HL-60 (cell line): ENCODE measurements around the gene PDE8B.

Experiments
- CTCF ChIP-seq: IDR thresholded peaks from one replicate; pipeline ENCODE4 v1.5.1; 2011; ENCODE audit warnings: low read length, control low read depth, inconsistent platforms; ENCODE audit not compliant: insufficient read depth
- GABPA ChIP-seq: IDR thresholded peaks from 2 replicates; pipeline ENCODE4 v1.6.1; 2012; ENCODE audit warnings: low read depth
- POLR2AphosphoS5 ChIP-seq: IDR thresholded peaks from 2 replicates; pipeline ENCODE4 v1.6.1; 2012; ENCODE audit warnings: low read depth
- SPI1 ChIP-seq: IDR thresholded peaks from 2 replicates; pipeline ENCODE4 v1.6.1; 2012; ENCODE audit warnings: low read depth, mild to moderate bottlenecking, borderline replicate concordance
- TF ChIP-seq, protein P1 (sequence below): IDR thresholded peaks from 2 replicates; pipeline ENCODE4 v1.6.1; 2012; ENCODE audit warnings: low read depth; ENCODE audit not compliant: insufficient replicate concordance

DNA sequence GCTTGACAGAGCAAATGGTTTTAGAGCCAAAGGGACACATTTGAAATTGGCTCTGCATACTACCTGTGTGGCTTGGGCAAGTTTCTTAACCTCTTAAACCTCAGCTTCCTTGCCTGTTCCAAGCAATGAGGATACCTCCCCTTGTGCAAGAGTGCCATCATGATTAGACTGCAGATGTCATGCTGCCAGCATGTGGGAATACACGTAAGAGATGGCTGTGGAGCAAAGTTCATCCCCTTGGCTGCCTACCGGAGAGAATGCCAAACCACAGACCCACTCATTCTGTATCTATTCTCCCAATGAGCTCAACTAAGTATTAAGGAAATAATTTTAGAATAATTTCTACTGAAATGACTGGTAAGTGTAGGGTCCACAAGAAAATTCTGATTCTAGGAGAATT is 180.3 kb downstream of the PDE8B start:
- TF ChIP-seq POLR2AphosphoS5 (no peak), CTCF (no peak), GABPA (no peak), SPI1 (no peak)
- TF ChIP-seq, protein P1, sequence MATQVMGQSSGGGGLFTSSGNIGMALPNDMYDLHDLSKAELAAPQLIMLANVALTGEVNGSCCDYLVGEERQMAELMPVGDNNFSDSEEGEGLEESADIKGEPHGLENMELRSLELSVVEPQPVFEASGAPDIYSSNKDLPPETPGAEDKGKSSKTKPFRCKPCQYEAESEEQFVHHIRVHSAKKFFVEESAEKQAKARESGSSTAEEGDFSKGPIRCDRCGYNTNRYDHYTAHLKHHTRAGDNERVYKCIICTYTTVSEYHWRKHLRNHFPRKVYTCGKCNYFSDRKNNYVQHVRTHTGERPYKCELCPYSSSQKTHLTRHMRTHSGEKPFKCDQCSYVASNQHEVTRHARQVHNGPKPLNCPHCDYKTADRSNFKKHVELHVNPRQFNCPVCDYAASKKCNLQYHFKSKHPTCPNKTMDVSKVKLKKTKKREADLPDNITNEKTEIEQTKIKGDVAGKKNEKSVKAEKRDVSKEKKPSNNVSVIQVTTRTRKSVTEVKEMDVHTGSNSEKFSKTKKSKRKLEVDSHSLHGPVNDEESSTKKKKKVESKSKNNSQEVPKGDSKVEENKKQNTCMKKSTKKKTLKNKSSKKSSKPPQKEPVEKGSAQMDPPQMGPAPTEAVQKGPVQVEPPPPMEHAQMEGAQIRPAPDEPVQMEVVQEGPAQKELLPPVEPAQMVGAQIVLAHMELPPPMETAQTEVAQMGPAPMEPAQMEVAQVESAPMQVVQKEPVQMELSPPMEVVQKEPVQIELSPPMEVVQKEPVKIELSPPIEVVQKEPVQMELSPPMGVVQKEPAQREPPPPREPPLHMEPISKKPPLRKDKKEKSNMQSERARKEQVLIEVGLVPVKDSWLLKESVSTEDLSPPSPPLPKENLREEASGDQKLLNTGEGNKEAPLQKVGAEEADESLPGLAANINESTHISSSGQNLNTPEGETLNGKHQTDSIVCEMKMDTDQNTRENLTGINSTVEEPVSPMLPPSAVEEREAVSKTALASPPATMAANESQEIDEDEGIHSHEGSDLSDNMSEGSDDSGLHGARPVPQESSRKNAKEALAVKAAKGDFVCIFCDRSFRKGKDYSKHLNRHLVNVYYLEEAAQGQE, result no peak
